ENCODE data around the gene RNF4. TPM values are rescaled to one million over a fixed set of nuclear protein-coding genes. Genes with fewer than 3 reads are reported as not detected.

The RNF4 gene
- total RNA-seq, 1 donor from 2014 or later, result 63.8 TPM

GRCh38 chr4:2516635-2517034 is 47.7 kb downstream of the RNF4 start:
- TF ChIP-seq CTCF (IDR thresholded peaks at IDR 0.05; ENCODE audit: unreplicated experiment), result no peak
- Mint-ChIP-seq H3K27ac (no peak overlapping the region), H3K36me3 (peaks cover 32% of the 10 kb centered on the region), H3K9me3 (no peaks in the 10 kb centered on the region), H3K27me3 (ENCODE audit: low read depth) (no peaks in the 10 kb centered on the region), H3K4me1 (no peaks in the 10 kb centered on the region), H3K4me3 (no peak overlapping the region)
- no peak for DNase-seq (ENCODE audit: low spot score in 2 of 2, unreplicated experiment in 2 of 2)

- Mint-ChIP-seq H3K27me3 (ENCODE audit: low read depth) (no peaks in the 10 kb centered on the region), H3K9me3 (peaks cover 4% of the 10 kb centered on the region), H3K4me1 (no peaks in the 10 kb centered on the region), H3K36me3 (no peaks in the 10 kb centered on the region), H3K27ac (no peak overlapping the region), H3K4me3 (no peak overlapping the region)
- TF ChIP-seq CTCF (IDR thresholded peaks at IDR 0.05; ENCODE audit: unreplicated experiment), result no peak
- DNase-seq (ENCODE audit: low spot score in 2 of 2, unreplicated experiment in 2 of 2), result no peak
These were observed 57.7 kb downstream of the RNF4 start for GRCh38 chr4:2526559-2526958.

GRCh38 chr4:2534904-2535375 is 66.0 kb downstream of the RNF4 start:
- H3K27ac Mint-ChIP-seq, result peak overlapping the region; percentile 99
- H3K4me1 Mint-ChIP-seq, result peaks cover 15% of the 10 kb centered on the region
- no peak for TF ChIP-seq CTCF (IDR thresholded peaks at IDR 0.05; ENCODE audit: unreplicated experiment)
- no peaks in the 10 kb centered on the region for H3K36me3 Mint-ChIP-seq
- DNase-seq (ENCODE audit: low spot score in 2 of 2, unreplicated experiment in 2 of 2), result no peak
- H3K27me3 Mint-ChIP-seq (ENCODE audit: low read depth), result no peaks in the 10 kb centered on the region
- H3K9me3 Mint-ChIP-seq, result no peaks in the 10 kb centered on the region
- H3K4me3 Mint-ChIP-seq, result peak overlapping the region; percentile 97

- Mint-ChIP-seq H3K4me1 (peaks cover 15% of the 10 kb centered on the region), H3K4me3 (peak overlapping the region; percentile 97), H3K9me3 (no peaks in the 10 kb centered on the region), H3K27me3 (ENCODE audit: low read depth) (no peaks in the 10 kb centered on the region), H3K27ac (peak overlapping the region; percentile 99), H3K36me3 (no peaks in the 10 kb centered on the region)
- DNase-seq (ENCODE audit: low spot score in 2 of 2, unreplicated experiment in 2 of 2), result peak; percentile 39 to 72
- TF ChIP-seq CTCF (IDR thresholded peaks at IDR 0.05; ENCODE audit: unreplicated experiment), result no peak
These were observed 66.7 kb downstream of the RNF4 start for GRCh38 chr4:2535376-2536192.

GRCh38 chr4:2536193-2537010 is 67.5 kb downstream of the RNF4 start, which contains the start of gene FAM193A:
Gene FAM193A (plus strand): TSS chr4:2536647. CDS start chr4:2536916, 269 bp downstream.
- H3K27ac Mint-ChIP-seq, result peak within 1 kb of the TSS; percentile 99
- H3K4me1 Mint-ChIP-seq, result peaks cover 15% of the 10 kb centered on the region
- no peaks in the 10 kb centered on the region for H3K36me3 Mint-ChIP-seq
- DNase-seq (ENCODE audit: low spot score in 2 of 2, unreplicated experiment in 2 of 2), result peak; percentile 97
- peak within 1 kb of the TSS; percentile 97 for H3K4me3 Mint-ChIP-seq
- TF ChIP-seq CTCF (IDR thresholded peaks at IDR 0.05; ENCODE audit: unreplicated experiment), result no peak
- H3K27me3 Mint-ChIP-seq (ENCODE audit: low read depth), result no peaks in the 10 kb centered on the region
- H3K9me3 Mint-ChIP-seq, result no peaks in the 10 kb centered on the region

Measured in mesothelial cell of epicardium (in vitro differentiated cells).